MM.1S (cell line): ENCODE measurements around the gene NEMF.

ENCODE experiments used
- CTCF ChIP-seq: fragments of 300-600 bp; sonication (generic); IDR thresholded peaks from 2 replicates; pipeline ENCODE4 v1.5.1; 2016; ENCODE audit warnings: antibody characterized with exemption, low read length, mixed read lengths
- EZH2phosphoT487 ChIP-seq: fragments of 300-600 bp; sonication (generic); IDR thresholded peaks from 2 replicates; pipeline ENCODE4 v1.6.1; 2018; ENCODE audit warnings: antibody characterized with exemption, low read length

- no peak for TF ChIP-seq CTCF
- TF ChIP-seq EZH2phosphoT487: no peak
Measured at GRCh38 chr14:49867831-49868719, 15.5 kb upstream of the NEMF start.
